Measurements from ENCODE around the gene ZNF76. TPM values are rescaled to one million over a fixed set of nuclear protein-coding genes. Genes with fewer than 3 reads are reported as not detected.

Gene ZNF76
- total and polyA plus RNA-seq, 2 of the 13 experiments (the other 11 are each of a cell fraction or from before 2014, with no cell fraction given) = 13.2 to 26.4 TPM

DNA sequence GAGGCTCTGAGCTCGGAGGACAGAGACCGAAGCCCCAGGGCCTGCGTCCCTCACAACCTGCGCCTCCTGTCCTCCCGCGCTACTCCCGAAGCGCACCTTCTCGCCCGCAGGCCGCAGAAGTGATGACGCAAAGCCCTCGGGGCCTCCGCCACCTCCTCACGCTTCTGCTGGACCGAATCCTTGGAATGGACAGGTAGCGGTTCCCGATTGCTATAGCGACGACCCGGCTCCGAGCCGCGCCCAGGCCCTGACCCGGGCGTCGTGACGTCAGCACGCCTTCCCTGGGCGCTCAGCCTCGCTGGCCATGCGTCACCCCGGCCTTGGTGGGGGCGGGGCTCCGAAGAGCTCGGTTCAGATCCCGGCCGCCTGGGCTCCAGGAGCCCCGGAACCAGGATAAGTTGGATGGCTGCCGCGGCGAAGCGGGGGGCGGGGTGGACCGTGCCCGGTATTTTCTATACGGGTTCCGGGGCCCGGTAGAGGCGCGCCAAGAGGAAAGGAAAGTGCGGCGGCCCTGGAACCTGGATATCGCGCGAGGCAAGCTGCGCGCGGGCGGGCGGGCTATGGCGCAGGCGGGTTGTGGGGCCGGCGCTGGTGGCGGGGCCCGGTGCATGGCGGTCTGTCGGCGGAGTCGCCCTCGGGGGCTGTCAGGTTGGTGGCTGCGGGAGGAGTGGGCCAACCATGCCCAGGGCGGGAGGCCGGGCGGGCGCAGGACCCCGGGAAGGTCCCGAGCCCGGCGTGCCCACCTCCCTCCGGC, at the start of gene ZNF76 (continued):
- TF ChIP-seq BORCS8-MEF2B (CRISPR knock-in tag; IDR thresholded peaks at IDR 0.05) = peak; percentile 96
- no peak for TF ChIP-seq SUZ12 (IDR thresholded peaks at IDR 0.05; ENCODE audit: low read depth, low read length)
- TF ChIP-seq, protein P1, sequence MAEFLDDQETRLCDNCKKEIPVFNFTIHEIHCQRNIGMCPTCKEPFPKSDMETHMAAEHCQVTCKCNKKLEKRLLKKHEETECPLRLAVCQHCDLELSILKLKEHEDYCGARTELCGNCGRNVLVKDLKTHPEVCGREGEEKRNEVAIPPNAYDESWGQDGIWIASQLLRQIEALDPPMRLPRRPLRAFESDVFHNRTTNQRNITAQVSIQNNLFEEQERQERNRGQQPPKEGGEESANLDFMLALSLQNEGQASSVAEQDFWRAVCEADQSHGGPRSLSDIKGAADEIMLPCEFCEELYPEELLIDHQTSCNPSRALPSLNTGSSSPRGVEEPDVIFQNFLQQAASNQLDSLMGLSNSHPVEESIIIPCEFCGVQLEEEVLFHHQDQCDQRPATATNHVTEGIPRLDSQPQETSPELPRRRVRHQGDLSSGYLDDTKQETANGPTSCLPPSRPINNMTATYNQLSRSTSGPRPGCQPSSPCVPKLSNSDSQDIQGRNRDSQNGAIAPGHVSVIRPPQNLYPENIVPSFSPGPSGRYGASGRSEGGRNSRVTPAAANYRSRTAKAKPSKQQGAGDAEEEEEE (CRISPR knock-in tag; IDR thresholded peaks at IDR 0.05; ENCODE audit: borderline replicate concordance) = peak; percentile 92; the same call in 1 of the 2 replicates
- TF ChIP-seq, protein P2, sequence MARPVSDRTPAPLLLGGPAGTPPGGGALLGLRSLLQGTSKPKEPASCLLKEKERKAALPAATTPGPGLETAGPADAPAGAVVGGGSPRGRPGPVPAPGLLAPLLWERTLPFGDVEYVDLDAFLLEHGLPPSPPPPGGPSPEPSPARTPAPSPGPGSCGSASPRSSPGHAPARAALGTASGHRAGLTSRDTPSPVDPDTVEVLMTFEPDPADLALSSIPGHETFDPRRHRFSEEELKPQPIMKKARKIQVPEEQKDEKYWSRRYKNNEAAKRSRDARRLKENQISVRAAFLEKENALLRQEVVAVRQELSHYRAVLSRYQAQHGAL (CRISPR knock-in tag; IDR thresholded peaks at IDR 0.05; ENCODE audit: not compliant biosample characterization) = no peak
- TF ChIP-seq, protein P3, sequence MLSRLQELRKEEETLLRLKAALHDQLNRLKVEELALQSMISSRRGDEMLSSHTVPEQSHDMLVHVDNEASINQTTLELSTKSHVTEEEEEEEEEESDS (CRISPR knock-in tag; IDR thresholded peaks at IDR 0.05; ENCODE audit: borderline replicate concordance) = peak; percentile 93
- TF ChIP-seq CCAR2 (optimal IDR thresholded peaks at IDR 0.05; ENCODE audit: low read depth, low read length) = peak; percentile 97
- no peak for TF ChIP-seq ZNF496 (CRISPR knock-in tag; IDR thresholded peaks at IDR 0.05; ENCODE audit: insufficient replicate concordance)
- TF ChIP-seq, protein P4, sequence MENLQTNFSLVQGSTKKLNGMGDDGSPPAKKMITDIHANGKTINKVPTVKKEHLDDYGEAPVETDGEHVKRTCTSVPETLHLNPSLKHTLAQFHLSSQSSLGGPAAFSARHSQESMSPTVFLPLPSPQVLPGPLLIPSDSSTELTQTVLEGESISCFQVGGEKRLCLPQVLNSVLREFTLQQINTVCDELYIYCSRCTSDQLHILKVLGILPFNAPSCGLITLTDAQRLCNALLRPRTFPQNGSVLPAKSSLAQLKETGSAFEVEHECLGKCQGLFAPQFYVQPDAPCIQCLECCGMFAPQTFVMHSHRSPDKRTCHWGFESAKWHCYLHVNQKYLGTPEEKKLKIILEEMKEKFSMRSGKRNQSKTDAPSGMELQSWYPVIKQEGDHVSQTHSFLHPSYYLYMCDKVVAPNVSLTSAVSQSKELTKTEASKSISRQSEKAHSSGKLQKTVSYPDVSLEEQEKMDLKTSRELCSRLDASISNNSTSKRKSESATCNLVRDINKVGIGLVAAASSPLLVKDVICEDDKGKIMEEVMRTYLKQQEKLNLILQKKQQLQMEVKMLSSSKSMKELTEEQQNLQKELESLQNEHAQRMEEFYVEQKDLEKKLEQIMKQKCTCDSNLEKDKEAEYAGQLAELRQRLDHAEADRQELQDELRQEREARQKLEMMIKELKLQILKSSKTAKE (CRISPR knock-in tag; IDR thresholded peaks at IDR 0.05; ENCODE audit: borderline replicate concordance) = peak; percentile 63; the same call in 1 of the 2 replicates
- TF ChIP-seq ZNF614 (CRISPR knock-in tag; IDR thresholded peaks at IDR 0.05; ENCODE audit: borderline replicate concordance) = peak; percentile 98
- TF ChIP-seq, protein P5, sequence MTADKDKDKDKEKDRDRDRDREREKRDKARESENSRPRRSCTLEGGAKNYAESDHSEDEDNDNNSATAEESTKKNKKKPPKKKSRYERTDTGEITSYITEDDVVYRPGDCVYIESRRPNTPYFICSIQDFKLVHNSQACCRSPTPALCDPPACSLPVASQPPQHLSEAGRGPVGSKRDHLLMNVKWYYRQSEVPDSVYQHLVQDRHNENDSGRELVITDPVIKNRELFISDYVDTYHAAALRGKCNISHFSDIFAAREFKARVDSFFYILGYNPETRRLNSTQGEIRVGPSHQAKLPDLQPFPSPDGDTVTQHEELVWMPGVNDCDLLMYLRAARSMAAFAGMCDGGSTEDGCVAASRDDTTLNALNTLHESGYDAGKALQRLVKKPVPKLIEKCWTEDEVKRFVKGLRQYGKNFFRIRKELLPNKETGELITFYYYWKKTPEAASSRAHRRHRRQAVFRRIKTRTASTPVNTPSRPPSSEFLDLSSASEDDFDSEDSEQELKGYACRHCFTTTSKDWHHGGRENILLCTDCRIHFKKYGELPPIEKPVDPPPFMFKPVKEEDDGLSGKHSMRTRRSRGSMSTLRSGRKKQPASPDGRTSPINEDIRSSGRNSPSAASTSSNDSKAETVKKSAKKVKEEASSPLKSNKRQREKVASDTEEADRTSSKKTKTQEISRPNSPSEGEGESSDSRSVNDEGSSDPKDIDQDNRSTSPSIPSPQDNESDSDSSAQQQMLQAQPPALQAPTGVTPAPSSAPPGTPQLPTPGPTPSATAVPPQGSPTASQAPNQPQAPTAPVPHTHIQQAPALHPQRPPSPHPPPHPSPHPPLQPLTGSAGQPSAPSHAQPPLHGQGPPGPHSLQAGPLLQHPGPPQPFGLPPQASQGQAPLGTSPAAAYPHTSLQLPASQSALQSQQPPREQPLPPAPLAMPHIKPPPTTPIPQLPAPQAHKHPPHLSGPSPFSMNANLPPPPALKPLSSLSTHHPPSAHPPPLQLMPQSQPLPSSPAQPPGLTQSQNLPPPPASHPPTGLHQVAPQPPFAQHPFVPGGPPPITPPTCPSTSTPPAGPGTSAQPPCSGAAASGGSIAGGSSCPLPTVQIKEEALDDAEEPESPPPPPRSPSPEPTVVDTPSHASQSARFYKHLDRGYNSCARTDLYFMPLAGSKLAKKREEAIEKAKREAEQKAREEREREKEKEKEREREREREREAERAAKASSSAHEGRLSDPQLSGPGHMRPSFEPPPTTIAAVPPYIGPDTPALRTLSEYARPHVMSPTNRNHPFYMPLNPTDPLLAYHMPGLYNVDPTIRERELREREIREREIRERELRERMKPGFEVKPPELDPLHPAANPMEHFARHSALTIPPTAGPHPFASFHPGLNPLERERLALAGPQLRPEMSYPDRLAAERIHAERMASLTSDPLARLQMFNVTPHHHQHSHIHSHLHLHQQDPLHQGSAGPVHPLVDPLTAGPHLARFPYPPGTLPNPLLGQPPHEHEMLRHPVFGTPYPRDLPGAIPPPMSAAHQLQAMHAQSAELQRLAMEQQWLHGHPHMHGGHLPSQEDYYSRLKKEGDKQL (CRISPR knock-in tag; IDR thresholded peaks at IDR 0.05; ENCODE audit: low read depth) = peak; percentile 57; the same call in 1 of the 2 replicates
- peak; percentile 77; the same call in 1 of the 2 replicates for TF ChIP-seq NAIF1 (CRISPR knock-in tag; IDR thresholded peaks at IDR 0.05; ENCODE audit: borderline replicate concordance)
- peak; percentile 69; the same call in 1 of the 2 replicates for TF ChIP-seq ZNF253 (CRISPR knock-in tag; IDR thresholded peaks at IDR 0.05; ENCODE audit: borderline replicate concordance)
- TF ChIP-seq BCL6 (CRISPR knock-in tag; IDR thresholded peaks at IDR 0.05) = 0 out of 2 replicates have a peak, but pooled peaks have one; percentile 70
- 0 out of 2 replicates have a peak, but pooled peaks have one; percentile 47 for TF ChIP-seq ZNF10 (CRISPR knock-in tag; IDR thresholded peaks at IDR 0.05; ENCODE audit: borderline replicate concordance, low read depth)
